Neural cell (in vitro differentiated cells): ENCODE data around the gene RERE.

Source experiments
- EP300 ChIP-seq: fragments of 450-650 bp; conservative IDR thresholded peaks from 2 replicates; pipeline ENCODE4 v1.6.1; 2014; ENCODE audit warnings: antibody characterized with exemption, mild to moderate bottlenecking, moderate library complexity; ENCODE audit not compliant: poor library complexity, severe bottlenecking
- EZH2 ChIP-seq: fragments of 200-600, 300-800 bp; shearing (Covaris generic), sonication (generic); IDR thresholded peaks from 2 replicates; pipeline ENCODE4 v1.6.1; 2014; ENCODE audit warnings: antibody characterized with exemption, low read length, borderline replicate concordance, mild to moderate bottlenecking; ENCODE audit not compliant: insufficient read depth, poor library complexity, severe bottlenecking
- MXI1 ChIP-seq: fragments of 450-650 bp; conservative IDR thresholded peaks from 2 replicates; pipeline ENCODE4 v1.6.1; 2014; ENCODE audit warnings: antibody characterized with exemption, mild to moderate bottlenecking; ENCODE audit not compliant: poor library complexity, severe bottlenecking
- POLR2AphosphoS5 ChIP-seq: IDR thresholded peaks from 2 replicates; pipeline ENCODE4 v1.6.1; 2012
- SMC3 ChIP-seq: fragments of 450-650 bp; conservative IDR thresholded peaks from 2 replicates; pipeline ENCODE4 v1.6.1; 2014; ENCODE audit warnings: antibody characterized with exemption, mild to moderate bottlenecking, moderate library complexity; ENCODE audit not compliant: poor library complexity
- TAF1 ChIP-seq: IDR thresholded peaks from 2 replicates; pipeline ENCODE4 v1.6.1; 2012; ENCODE audit warnings: low read depth
- TF ChIP-seq, protein P1 (sequence below): fragments of 450-650 bp; IDR thresholded peaks from 2 replicates; pipeline ENCODE4 v1.5.1; 2014; ENCODE audit warnings: antibody characterized with exemption, mild to moderate bottlenecking, moderate library complexity; ENCODE audit not compliant: poor library complexity, severe bottlenecking
- TF ChIP-seq, protein P2 (sequence below): IDR thresholded peaks from 2 replicates; pipeline ENCODE4 v1.6.1; 2012; ENCODE audit warnings: borderline replicate concordance

DNA sequence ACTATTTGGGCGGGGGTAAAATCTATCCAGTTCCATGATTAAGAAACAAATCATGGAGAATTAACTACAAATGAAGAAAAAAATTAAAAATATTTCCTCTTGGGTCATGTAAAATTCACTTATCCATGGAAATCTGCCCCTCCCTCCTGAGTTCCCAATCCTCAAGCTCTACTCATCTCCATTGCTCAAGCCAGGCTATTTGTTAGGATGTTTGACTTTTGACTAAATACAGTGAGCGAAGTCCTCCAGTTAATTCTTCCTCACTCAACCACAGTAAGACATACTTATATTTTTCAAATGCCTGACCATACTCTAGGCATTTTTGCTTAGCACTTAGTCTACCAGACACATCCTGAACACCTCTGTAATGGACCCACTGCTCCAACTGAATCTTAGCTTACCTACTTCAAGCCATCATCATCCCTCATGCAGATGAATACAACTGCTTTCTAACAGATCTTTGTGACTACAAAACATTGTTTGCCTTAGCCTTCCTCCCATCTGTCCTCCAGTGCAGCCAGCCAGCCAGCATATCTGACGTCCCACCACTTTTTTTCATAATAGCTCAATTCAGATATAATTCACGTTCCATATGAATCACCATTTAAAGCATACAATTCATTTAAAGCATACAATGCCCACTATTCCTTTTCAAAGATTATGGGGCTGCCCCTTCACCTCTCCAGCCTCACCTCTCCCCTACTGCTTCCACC, 154.2 kb downstream of the RERE start:
- TF ChIP-seq, protein P1, sequence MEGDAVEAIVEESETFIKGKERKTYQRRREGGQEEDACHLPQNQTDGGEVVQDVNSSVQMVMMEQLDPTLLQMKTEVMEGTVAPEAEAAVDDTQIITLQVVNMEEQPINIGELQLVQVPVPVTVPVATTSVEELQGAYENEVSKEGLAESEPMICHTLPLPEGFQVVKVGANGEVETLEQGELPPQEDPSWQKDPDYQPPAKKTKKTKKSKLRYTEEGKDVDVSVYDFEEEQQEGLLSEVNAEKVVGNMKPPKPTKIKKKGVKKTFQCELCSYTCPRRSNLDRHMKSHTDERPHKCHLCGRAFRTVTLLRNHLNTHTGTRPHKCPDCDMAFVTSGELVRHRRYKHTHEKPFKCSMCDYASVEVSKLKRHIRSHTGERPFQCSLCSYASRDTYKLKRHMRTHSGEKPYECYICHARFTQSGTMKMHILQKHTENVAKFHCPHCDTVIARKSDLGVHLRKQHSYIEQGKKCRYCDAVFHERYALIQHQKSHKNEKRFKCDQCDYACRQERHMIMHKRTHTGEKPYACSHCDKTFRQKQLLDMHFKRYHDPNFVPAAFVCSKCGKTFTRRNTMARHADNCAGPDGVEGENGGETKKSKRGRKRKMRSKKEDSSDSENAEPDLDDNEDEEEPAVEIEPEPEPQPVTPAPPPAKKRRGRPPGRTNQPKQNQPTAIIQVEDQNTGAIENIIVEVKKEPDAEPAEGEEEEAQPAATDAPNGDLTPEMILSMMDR, result no peak
- TF ChIP-seq EZH2 (no peak), POLR2AphosphoS5 (no peak), EP300 (no peak), TAF1 (no peak), MXI1 (no peak), SMC3 (no peak)
- TF ChIP-seq, protein P2, sequence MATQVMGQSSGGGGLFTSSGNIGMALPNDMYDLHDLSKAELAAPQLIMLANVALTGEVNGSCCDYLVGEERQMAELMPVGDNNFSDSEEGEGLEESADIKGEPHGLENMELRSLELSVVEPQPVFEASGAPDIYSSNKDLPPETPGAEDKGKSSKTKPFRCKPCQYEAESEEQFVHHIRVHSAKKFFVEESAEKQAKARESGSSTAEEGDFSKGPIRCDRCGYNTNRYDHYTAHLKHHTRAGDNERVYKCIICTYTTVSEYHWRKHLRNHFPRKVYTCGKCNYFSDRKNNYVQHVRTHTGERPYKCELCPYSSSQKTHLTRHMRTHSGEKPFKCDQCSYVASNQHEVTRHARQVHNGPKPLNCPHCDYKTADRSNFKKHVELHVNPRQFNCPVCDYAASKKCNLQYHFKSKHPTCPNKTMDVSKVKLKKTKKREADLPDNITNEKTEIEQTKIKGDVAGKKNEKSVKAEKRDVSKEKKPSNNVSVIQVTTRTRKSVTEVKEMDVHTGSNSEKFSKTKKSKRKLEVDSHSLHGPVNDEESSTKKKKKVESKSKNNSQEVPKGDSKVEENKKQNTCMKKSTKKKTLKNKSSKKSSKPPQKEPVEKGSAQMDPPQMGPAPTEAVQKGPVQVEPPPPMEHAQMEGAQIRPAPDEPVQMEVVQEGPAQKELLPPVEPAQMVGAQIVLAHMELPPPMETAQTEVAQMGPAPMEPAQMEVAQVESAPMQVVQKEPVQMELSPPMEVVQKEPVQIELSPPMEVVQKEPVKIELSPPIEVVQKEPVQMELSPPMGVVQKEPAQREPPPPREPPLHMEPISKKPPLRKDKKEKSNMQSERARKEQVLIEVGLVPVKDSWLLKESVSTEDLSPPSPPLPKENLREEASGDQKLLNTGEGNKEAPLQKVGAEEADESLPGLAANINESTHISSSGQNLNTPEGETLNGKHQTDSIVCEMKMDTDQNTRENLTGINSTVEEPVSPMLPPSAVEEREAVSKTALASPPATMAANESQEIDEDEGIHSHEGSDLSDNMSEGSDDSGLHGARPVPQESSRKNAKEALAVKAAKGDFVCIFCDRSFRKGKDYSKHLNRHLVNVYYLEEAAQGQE, result no peak
